GM23338 (cell line): Measurements from ENCODE around the gene MRPS10. TPM values are rescaled to one million over a fixed set of nuclear protein-coding genes. Genes with fewer than 3 reads are reported as not detected.
A peak's percentile ranks its signal among the peaks of the same experiment; 100 is the strongest.

ENCODE experiments used
- ATAC-seq: fragments of 200-7000 bp; cut with Tn5 transposase; 3 replicates; pipeline ENCODE4 v1.9.1; 2020
- DNase-seq: peaks from one replicate; pipeline ENCODE4 v3.0.0-alpha.2; 2015; ENCODE audit warnings: low spot score
- H2AFZ ChIP-seq: fragments of 200-600 bp; sonication (generic); 2 replicates; pipeline ENCODE4 v1.8.0; 2016; ENCODE audit warnings: antibody characterized with exemption, mild to moderate bottlenecking, moderate library complexity
- H3F3A ChIP-seq: fragments of 200-600 bp; sonication (generic); replicated peaks from 2 replicates; pipeline ENCODE4 v1.8.0; 2017; ENCODE audit warnings: antibody characterized with exemption, mixed run types, low read depth
- H3K27ac ChIP-seq: fragments of 200-600 bp; sonication (generic); 2 replicates; pipeline ENCODE4 v1.6.1; 2016; ENCODE audit warnings: low read depth
- H3K27me3 ChIP-seq: fragments of 200-600 bp; sonication (generic); 2 replicates; pipeline ENCODE4 v1.8.0; 2016; ENCODE audit warnings: mild to moderate bottlenecking, mixed run types, moderate library complexity; ENCODE audit not compliant: insufficient read depth
- H3K36me3 ChIP-seq: fragments of 200-600 bp; sonication (generic); 2 replicates; pipeline ENCODE4 v1.8.0; 2016; ENCODE audit warnings: mild to moderate bottlenecking; ENCODE audit not compliant: insufficient read depth
- H3K4me1 ChIP-seq: fragments of 200-600 bp; sonication (generic); 2 replicates; pipeline ENCODE4 v1.8.0; 2016; ENCODE audit warnings: mild to moderate bottlenecking, moderate library complexity; ENCODE audit not compliant: insufficient read depth
- H3K4me2 ChIP-seq: fragments of 200-600 bp; sonication (generic); 2 replicates; pipeline ENCODE4 v1.7.1; 2017; ENCODE audit warnings: mixed run types
- H3K4me3 ChIP-seq: fragments of 200-600 bp; sonication (generic); 2 replicates; pipeline ENCODE4 v1.6.1; 2016; ENCODE audit warnings: mixed run types
- H3K79me2 ChIP-seq: fragments of 200-600 bp; sonication (generic); replicated peaks from 2 replicates; pipeline ENCODE4 v1.8.0; 2017; ENCODE audit warnings: mild to moderate bottlenecking; ENCODE audit not compliant: insufficient read depth
- H3K9me2 ChIP-seq: fragments of 200-600 bp; sonication (generic); 2 replicates; pipeline ENCODE4 v1.8.0; 2017; ENCODE audit not compliant: insufficient read depth
- H4K20me1 ChIP-seq: fragments of 200-600 bp; sonication (generic); replicated peaks from 2 replicates; pipeline ENCODE4 v1.8.0; 2017; ENCODE audit warnings: mild to moderate bottlenecking; ENCODE audit not compliant: insufficient read depth
- H3K27ac Mint-ChIP-seq: 2 replicates; pipeline ENCODE4 v1.8.0; 2020; ENCODE audit warnings: inconsistent platforms, mild to moderate bottlenecking, moderate library complexity, mixed read lengths
- H3K27me3 Mint-ChIP-seq: 3 replicates; pipeline ENCODE4 v1.8.0; 2022; ENCODE audit warnings: low read depth, mild to moderate bottlenecking, moderate library complexity, mixed read lengths, inconsistent platforms; ENCODE audit not compliant: insufficient read depth, poor library complexity
- H3K36me3 Mint-ChIP-seq: 3 replicates; pipeline ENCODE4 v1.8.0; 2021; ENCODE audit warnings: low read depth, mild to moderate bottlenecking, inconsistent platforms, moderate library complexity, mixed read lengths
- H3K4me1 Mint-ChIP-seq: 3 replicates; pipeline ENCODE4 v1.8.0; 2020; ENCODE audit warnings: mild to moderate bottlenecking, inconsistent platforms, mixed read lengths
- H3K4me3 Mint-ChIP-seq: 3 replicates; pipeline ENCODE4 v1.8.0; 2021; ENCODE audit warnings: moderate library complexity, mild to moderate bottlenecking, inconsistent platforms, mixed read lengths
- H3K9me3 Mint-ChIP-seq: 3 replicates; pipeline ENCODE4 v1.8.0; 2020; ENCODE audit warnings: moderate library complexity, mild to moderate bottlenecking, inconsistent platforms, mixed read lengths
- CREB1 ChIP-seq: fragments of 250-450 bp; sonication (Bioruptor Pico); IDR thresholded peaks from 2 replicates; pipeline ENCODE4 v1.5.0; 2020; ENCODE audit warnings: low read depth, mild to moderate bottlenecking, moderate library complexity
- CTCF ChIP-seq, 2 experiments: fragments of 200-600 bp in 1 of 2; sonication (generic) in 1 of 2; conservative IDR thresholded peaks; 2 replicates each; pipeline versions ENCODE4 v1.5.1 to v1.6.1; 2016 to 2017; ENCODE audit warnings: antibody characterized with exemption in 2 of 2, low read depth in 2 of 2, mild to moderate bottlenecking in 2 of 2, moderate library complexity in 1 of 2
- ETS1 ChIP-seq: IDR thresholded peaks from 2 replicates; pipeline ENCODE4 v1.6.1; 2016; ENCODE audit warnings: antibody characterized with exemption
- EZH2 ChIP-seq: fragments of 200-600 bp; sonication (generic); IDR thresholded peaks from one replicate; pipeline ENCODE4 v1.8.0; 2017; ENCODE audit warnings: antibody characterized with exemption, mild to moderate bottlenecking, low read depth; ENCODE audit not compliant: unreplicated experiment
- JUNB ChIP-seq: IDR thresholded peaks from one replicate; pipeline ENCODE4 v1.6.1; 2016; ENCODE audit warnings: antibody characterized with exemption; ENCODE audit not compliant: unreplicated experiment
- NANOG ChIP-seq: IDR thresholded peaks from 2 replicates; pipeline ENCODE4 v1.6.1; 2016; ENCODE audit warnings: antibody characterized with exemption, borderline replicate concordance
- STAT1 ChIP-seq: IDR thresholded peaks from one replicate; pipeline ENCODE4 v1.6.1; 2016; ENCODE audit warnings: antibody characterized with exemption; ENCODE audit not compliant: unreplicated experiment
- ZNF114 ChIP-seq: fragments of 250-450 bp; sonication (Bioruptor Pico); IDR thresholded peaks from 2 replicates; pipeline ENCODE4 v1.5.0; 2020; ENCODE audit warnings: mild to moderate bottlenecking, moderate library complexity
- ZNF331 ChIP-seq: fragments of 250-450 bp; sonication (Bioruptor Pico); IDR thresholded peaks from 2 replicates; pipeline ENCODE4 v1.5.0; 2020; ENCODE audit warnings: low read depth, mild to moderate bottlenecking, moderate library complexity
- ZNF462 ChIP-seq: fragments of 250-450 bp; sonication (Bioruptor Pico); IDR thresholded peaks from 2 replicates; pipeline ENCODE4 v1.5.0; 2020; ENCODE audit warnings: mild to moderate bottlenecking, moderate library complexity
- polyA plus RNA-seq: library from polyadenylated mRNA; unstranded; fragments of >200 nt; fragmentation: Nextera tagmentation; extraction: Ambion mirVana; gene quantifications from 2 replicates; pipeline ENCODE4 v1.2.1, GENCODE V29; 2016
- total RNA-seq: library from RNA; depleted of rRNA; stranded (reverse); fragments of >200 nt; shearing (Covaris generic); gene quantifications from 2 replicates; pipeline ENCODE4 v1.2.3, GENCODE V29; 2014

Gene MRPS10
- total and polyA plus RNA-seq, 2 experiments from 2014 or later: 36.2 to 42.7 TPM

DNA sequence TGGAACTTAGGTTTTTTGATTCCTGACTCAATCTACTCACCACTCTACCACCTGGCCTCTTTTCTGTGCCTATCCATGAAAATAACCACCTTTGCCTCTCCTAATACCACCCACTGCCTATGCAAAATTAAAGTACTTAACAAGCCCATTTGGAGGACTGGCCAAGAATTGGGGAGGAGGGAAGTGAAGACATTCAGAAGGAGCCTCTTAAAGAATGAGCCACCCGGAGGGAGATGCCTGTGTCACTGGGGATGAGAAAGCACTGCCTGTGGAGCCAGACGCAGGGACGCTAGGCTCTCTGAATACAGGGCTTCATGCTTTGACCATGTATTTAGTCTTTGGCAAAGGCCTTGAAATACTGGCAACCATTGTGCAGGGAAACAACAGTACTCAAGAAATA lies 40.0 kb upstream of the MRPS10 start (continued):
- no peak for TF ChIP-seq EZH2
- no peak for TF ChIP-seq CREB1 (CRISPR knock-in tag)
- no peak for TF ChIP-seq JUNB
- no peak for TF ChIP-seq ZNF331
- TF ChIP-seq STAT1: no peak

- Mint-ChIP-seq H3K4me1 (peaks cover 50% of the 10 kb centered on the region), H3K9me3 (no peaks in the 10 kb centered on the region), H3K27me3 (peaks cover 19% of the 10 kb centered on the region), H3K4me3 (0 out of 3 replicates have a peak overlapping the region, but pooled peaks have one; percentile 3), H3K27ac (peak overlapping the region; percentile 82), H3K36me3 (peaks cover 54% of the 10 kb centered on the region)
- H3F3A ChIP-seq: peaks cover 9% of the 10 kb centered on the region; the same call in 1 of the 2 replicates
- DNase-seq: no peak
- peaks cover 30% of the 10 kb centered on the region for H3K36me3 ChIP-seq
- H3K4me2 ChIP-seq: peak overlapping the region; percentile 54
- H3K27me3 ChIP-seq: no peaks in the 10 kb centered on the region
- peaks cover 7% of the 10 kb centered on the region; the same call in 1 of the 2 replicates for H3K9me2 ChIP-seq
- H3K4me1 ChIP-seq: peaks cover 36% of the 10 kb centered on the region
- no peak for ATAC-seq
- no peak overlapping the region for H3K4me3 ChIP-seq
- H4K20me1 ChIP-seq: peaks cover 8% of the 10 kb centered on the region; the same call in 1 of the 2 replicates
- no peaks in the 10 kb centered on the region for H3K79me2 ChIP-seq
- no peak for TF ChIP-seq NANOG
- TF ChIP-seq CTCF (conservative IDR thresholded peaks at IDR 0.05; ENCODE audit: low read depth in 2 of 2): no peak
- TF ChIP-seq ETS1: no peak
- TF ChIP-seq ZNF114 (CRISPR knock-in tag): no peak
- TF ChIP-seq ZNF462 (CRISPR knock-in tag): no peak
- no peak for TF ChIP-seq JUNB
- no peak overlapping the region for H2AFZ ChIP-seq
- H3K27ac ChIP-seq: peak overlapping the region; percentile 82
These were observed 39.4 kb upstream of the MRPS10 start for GRCh38 chr6:42257063-42257462.
